ENCODE measurements around the gene NEMF.

- TF ChIP-seq CTCF (IDR thresholded peaks at IDR 0.05) (no peak), POLR2AphosphoS5 (IDR thresholded peaks at IDR 0.05) (no peak)
Measured at GRCh38 chr14:49851813-49852212, 775 bp downstream of the NEMF start.
